Fibroblast of peridontal ligament (primary cell): ENCODE measurements around the gene GPC4.
"Not testable (repeated sequence)": the region's sequence is repeated elsewhere in the genome, so short reads cannot be mapped to it uniquely, and the experiment has no call there.

Experiments used
- DNase-seq: peaks from one replicate; pipeline ENCODE4 v3.0.0-alpha.2; 2010; ENCODE audit errors: extremely low read depth

GPC4 gene

GRCh38 chrX:133366735-133367134 is 48.6 kb downstream of the GPC4 start:
- no peak for DNase-seq

- DNase-seq = no peak
Measured at GRCh38 chrX:133365871-133366611, 49.2 kb downstream of the GPC4 start.

- DNase-seq = no peak
Measured at GRCh38 chrX:133364865-133365264, 50.4 kb downstream of the GPC4 start.

GRCh38 chrX:133364196-133364595 is 51.1 kb downstream of the GPC4 start:
- no peak for DNase-seq

GRCh38 chrX:133362538-133362937 is 52.8 kb downstream of the GPC4 start:
- no peak for DNase-seq

- no peak for DNase-seq
Measured at GRCh38 chrX:133359466-133359865, 55.8 kb downstream of the GPC4 start.

GRCh38 chrX:133353233-133353632 is 62.1 kb downstream of the GPC4 start:
- no peak for DNase-seq

GRCh38 chrX:133350751-133351150 is 64.5 kb downstream of the GPC4 start:
- DNase-seq = no peak

- DNase-seq = no peak
Measured at GRCh38 chrX:133346026-133346425, 69.3 kb downstream of the GPC4 start.

GRCh38 chrX:133339566-133339965 is 75.7 kb downstream of the GPC4 start:
- DNase-seq = no peak

- DNase-seq = no peak
Measured at GRCh38 chrX:133337250-133337649, 78.0 kb downstream of the GPC4 start.

- DNase-seq = peak; percentile 33
Measured at GRCh38 chrX:133335027-133335426, 80.3 kb downstream of the GPC4 start.

- DNase-seq = no peak
Measured at GRCh38 chrX:133333154-133333750, 82.0 kb downstream of the GPC4 start.

- no peak for DNase-seq
Measured at GRCh38 chrX:133332737-133333136, 82.6 kb downstream of the GPC4 start.

GRCh38 chrX:133330956-133331355 is 84.3 kb downstream of the GPC4 start:
- DNase-seq = no peak

- no peak for DNase-seq
Measured at GRCh38 chrX:133325422-133325821, 89.9 kb downstream of the GPC4 start.

- no peak for DNase-seq
Measured at GRCh38 chrX:133323431-133323830, 91.9 kb downstream of the GPC4 start.

GRCh38 chrX:133322269-133322668 is 93.0 kb downstream of the GPC4 start:
- DNase-seq = not testable (repeated sequence)

- no peak for DNase-seq
Measured at GRCh38 chrX:133321451-133321850, 93.8 kb downstream of the GPC4 start.

- DNase-seq = no peak
Measured at GRCh38 chrX:133314281-133314680, 101.0 kb downstream of the GPC4 start.

- no peak for DNase-seq
Measured at GRCh38 chrX:133308499-133308897, 106.8 kb downstream of the GPC4 start.

- DNase-seq = no peak
Measured at GRCh38 chrX:133307637-133308498, 107.4 kb downstream of the GPC4 start.

GRCh38 chrX:133307094-133307493 is 108.2 kb downstream of the GPC4 start:
- no peak for DNase-seq
